ENCODE results near the gene GFRA4. TPM values are rescaled to one million over a fixed set of nuclear protein-coding genes. Genes with fewer than 3 reads are reported as not detected.

GFRA4 gene
- total and polyA plus RNA-seq, 7 donors = not detected

DNA sequence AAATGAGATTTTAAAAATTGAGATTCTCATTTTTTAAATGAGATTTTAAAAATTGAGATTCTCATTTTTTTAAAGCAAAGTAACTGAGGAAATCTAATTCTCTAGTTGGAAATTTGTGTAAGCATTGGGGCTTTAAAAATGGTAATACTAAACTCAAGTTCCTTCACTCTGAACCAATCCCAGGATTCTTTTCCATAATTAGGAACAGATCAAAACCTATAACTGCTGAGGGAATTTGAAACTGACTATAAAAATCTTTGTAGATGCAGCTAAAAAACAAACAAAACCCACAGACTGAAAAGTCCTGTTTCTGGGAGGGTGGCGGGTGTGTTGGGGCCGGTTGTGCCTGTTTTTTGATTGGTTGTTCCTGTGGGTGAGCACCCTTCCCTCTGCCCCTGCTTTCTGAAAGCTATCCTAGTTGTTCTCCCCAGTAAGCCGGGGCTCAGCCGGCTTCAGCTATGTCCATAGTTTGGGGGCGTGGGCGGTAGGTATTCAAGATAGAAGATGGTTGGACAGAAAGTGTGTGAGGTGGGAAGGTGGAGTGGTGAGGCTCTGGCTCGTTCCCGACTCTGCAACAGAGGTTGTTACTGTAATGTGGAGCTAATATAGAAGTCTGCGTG lies 49.3 kb downstream of the GFRA4 start:
- Histone ChIP-seq H3K4me3 (peak overlapping the region in 1 of 4 donors; percentile 8), H3K27ac (peak overlapping the region in 1 of 4 donors; percentile 39), H3K9me3 (no peaks in the 10 kb centered on the region), H3K4me1 (no peaks in the 10 kb centered on the region), H3K27me3 (no peaks in the 10 kb centered on the region), H3K36me3 (peaks cover 0 to 15% (median 3%) of the 10 kb centered on the region in 4 donors)
- WGBS, 2 donors = 86% methylated on average over 9 of the region's 9 CpGs
- DNase-seq = no peak
- no peak for TF ChIP-seq POLR2A (IDR thresholded peaks at IDR 0.05)
- no peak for TF ChIP-seq POLR2AphosphoS5 (IDR thresholded peaks at IDR 0.05)
- no peak for TF ChIP-seq EP300 (IDR thresholded peaks at IDR 0.05)
- TF ChIP-seq, protein P1, sequence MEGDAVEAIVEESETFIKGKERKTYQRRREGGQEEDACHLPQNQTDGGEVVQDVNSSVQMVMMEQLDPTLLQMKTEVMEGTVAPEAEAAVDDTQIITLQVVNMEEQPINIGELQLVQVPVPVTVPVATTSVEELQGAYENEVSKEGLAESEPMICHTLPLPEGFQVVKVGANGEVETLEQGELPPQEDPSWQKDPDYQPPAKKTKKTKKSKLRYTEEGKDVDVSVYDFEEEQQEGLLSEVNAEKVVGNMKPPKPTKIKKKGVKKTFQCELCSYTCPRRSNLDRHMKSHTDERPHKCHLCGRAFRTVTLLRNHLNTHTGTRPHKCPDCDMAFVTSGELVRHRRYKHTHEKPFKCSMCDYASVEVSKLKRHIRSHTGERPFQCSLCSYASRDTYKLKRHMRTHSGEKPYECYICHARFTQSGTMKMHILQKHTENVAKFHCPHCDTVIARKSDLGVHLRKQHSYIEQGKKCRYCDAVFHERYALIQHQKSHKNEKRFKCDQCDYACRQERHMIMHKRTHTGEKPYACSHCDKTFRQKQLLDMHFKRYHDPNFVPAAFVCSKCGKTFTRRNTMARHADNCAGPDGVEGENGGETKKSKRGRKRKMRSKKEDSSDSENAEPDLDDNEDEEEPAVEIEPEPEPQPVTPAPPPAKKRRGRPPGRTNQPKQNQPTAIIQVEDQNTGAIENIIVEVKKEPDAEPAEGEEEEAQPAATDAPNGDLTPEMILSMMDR (IDR thresholded peaks at IDR 0.05) = no peak
- intact Hi-C loops (cut with DNase I) = no loop called here

DNA sequence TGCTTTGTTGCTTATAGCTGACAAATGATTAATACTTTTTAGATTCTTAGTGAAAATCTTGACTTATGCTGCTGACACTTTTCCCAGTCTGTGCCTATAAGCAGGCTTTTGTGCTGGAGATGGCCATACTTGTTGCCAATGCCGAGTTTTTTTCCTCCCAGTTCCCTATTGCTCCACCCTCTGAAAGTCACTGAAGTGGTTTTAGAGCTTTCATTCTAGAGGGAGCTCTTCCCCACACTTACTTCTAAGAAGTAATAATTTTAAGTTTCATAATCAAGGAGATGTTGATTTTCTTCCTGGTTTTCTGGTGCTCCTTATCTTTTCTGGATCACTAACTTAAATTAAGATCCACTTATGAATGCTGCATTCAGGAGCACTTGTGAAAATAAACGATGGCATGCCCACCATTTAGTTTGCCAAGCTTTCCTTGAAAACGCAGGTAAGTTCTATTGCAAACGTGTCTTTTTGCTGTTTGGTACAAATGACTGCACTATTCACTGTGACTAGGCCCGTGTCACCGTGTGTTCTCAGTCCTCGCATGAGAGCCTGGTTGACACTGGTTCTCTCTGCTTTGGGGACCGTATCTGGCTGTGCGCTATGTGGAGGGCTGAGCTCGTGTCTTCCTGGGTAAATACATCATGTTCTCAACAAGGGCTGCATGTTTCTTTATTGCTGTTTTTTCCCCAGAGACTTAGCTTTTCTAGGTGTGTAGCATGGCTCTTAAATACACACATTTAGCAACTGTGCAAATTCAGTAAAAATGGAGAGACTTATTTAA lies 50.2 kb downstream of the GFRA4 start:
- DNase-seq = no peak
- H3K4me3 ChIP-seq = no peak overlapping the region
- no peak overlapping the region for H3K27ac ChIP-seq
- no peaks in the 10 kb centered on the region for H3K27me3 ChIP-seq
- intact Hi-C loops (cut with DNase I) = no loop called here
- 86 to 91% methylated on average over 10 of the region's 10 CpGs for WGBS, 2 donors
- TF ChIP-seq, protein P1 (IDR thresholded peaks at IDR 0.05) = no peak
- no peak for TF ChIP-seq POLR2A (IDR thresholded peaks at IDR 0.05)
- no peak for TF ChIP-seq POLR2AphosphoS5 (IDR thresholded peaks at IDR 0.05)
- TF ChIP-seq EP300 (IDR thresholded peaks at IDR 0.05) = no peak
- H3K9me3 ChIP-seq = no peaks in the 10 kb centered on the region
- H3K36me3 ChIP-seq = peaks cover 0 to 15% (median 3%) of the 10 kb centered on the region in 4 donors
- no peaks in the 10 kb centered on the region for H3K4me1 ChIP-seq

DNA sequence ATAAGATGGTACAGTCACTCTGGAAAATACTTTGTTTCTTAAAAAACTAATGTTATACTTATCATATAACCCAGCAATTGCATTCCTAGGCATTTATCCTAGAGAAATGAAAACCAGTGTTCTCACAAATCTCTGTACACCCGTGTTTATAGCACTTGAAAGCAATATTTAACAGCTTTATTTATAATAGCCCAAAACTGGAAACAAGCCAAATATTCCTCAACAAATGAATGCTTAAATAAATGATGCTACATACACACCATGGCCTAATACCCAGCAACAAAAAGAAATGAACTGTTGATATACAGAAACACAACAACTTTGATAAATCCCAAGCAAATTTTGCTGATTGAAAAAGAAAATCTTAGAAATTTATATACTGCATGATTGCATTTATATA lies 51.3 kb downstream of the GFRA4 start:
- Histone ChIP-seq H3K36me3 (peaks cover 0 to 8% (median 3%) of the 10 kb centered on the region in 4 donors), H3K27ac (no peak overlapping the region), H3K9me3 (no peaks in the 10 kb centered on the region), H3K27me3 (no peaks in the 10 kb centered on the region), H3K4me3 (no peak overlapping the region), H3K4me1 (no peaks in the 10 kb centered on the region)
- intact Hi-C loops (cut with DNase I) = no loop called here
- TF ChIP-seq POLR2A (IDR thresholded peaks at IDR 0.05) = no peak
- no peak for TF ChIP-seq EP300 (IDR thresholded peaks at IDR 0.05)
- WGBS, 2 donors = 33 to 54% methylated on average over 1 of the region's 1 CpG
- DNase-seq = no peak

Other genes starting within 250 kb of the GFRA4 start
- 10 to 100 TPM; 11.4 to 16.1 (median 13.4) TPM for gene ATRN, start 192.4 kb downstream of the GFRA4 start, total RNA-seq
- 1 to 10 TPM; 1.2 to 6.7 (median 1.4) TPM for gene ATRN, start 192.4 kb downstream of the GFRA4 start, polyA plus RNA-seq
- gene ADAM33, start 18.6 kb upstream of the GFRA4 start, total RNA-seq = 100 to 1,000 TPM in 2 of 4 donors, 10 to 100 TPM in 2; 49.9 to 484 (median 103) TPM
- 10 to 100 TPM in 1 of 3 donors, 1 to 10 TPM in 1, under 1 TPM in 1; 0.69 to 12.3 (median 5.4) TPM for gene ADAM33, start 18.6 kb upstream of the GFRA4 start, polyA plus RNA-seq
- 10 to 100 TPM in 3 of 4 donors, 1 to 10 TPM in 1; 9.9 to 17.1 (median 10.2) TPM for gene SIGLEC1, start 49.2 kb upstream of the GFRA4 start, total RNA-seq
- gene SIGLEC1, start 49.2 kb upstream of the GFRA4 start, polyA plus RNA-seq = 1 to 10 TPM; 2.4 to 6.9 (median 5.3) TPM
- 10 to 100 TPM in 1 of 4 donors, 1 to 10 TPM in 3; 2.2 to 10.5 (median 7.8) TPM for gene HSPA12B, start 69.3 kb upstream of the GFRA4 start, total RNA-seq
- 1 to 10 TPM in 2 of 3 donors, under 1 TPM in 1; 0.69 to 7.8 (median 2.9) TPM for gene HSPA12B, start 69.3 kb upstream of the GFRA4 start, polyA plus RNA-seq
- gene ADISSP, start 104.4 kb upstream of the GFRA4 start, total RNA-seq = 100 to 1,000 TPM in 1 of 4 donors, 10 to 100 TPM in 3; 53.2 to 116 (median 69.6) TPM
- 10 to 100 TPM; 15.7 to 38.1 (median 18.0) TPM for gene ADISSP, start 104.4 kb upstream of the GFRA4 start, polyA plus RNA-seq
- gene SPEF1, start 118.0 kb upstream of the GFRA4 start, total RNA-seq = under 1 TPM in 1 of 4 donors, not detected in 3; 0.81 TPM
- under 1 TPM in 1 of 3 donors, not detected in 2; 0.12 TPM for gene SPEF1, start 118.0 kb upstream of the GFRA4 start, polyA plus RNA-seq
- gene CENPB, start 123.3 kb upstream of the GFRA4 start, total RNA-seq = 10 to 100 TPM; 73.4 to 99.9 (median 84.3) TPM
- 10 to 100 TPM; 52.7 to 71.4 (median 58.9) TPM for gene CENPB, start 123.3 kb upstream of the GFRA4 start, polyA plus RNA-seq
- gene CDC25B, start 132.9 kb upstream of the GFRA4 start, total RNA-seq = 10 to 100 TPM; 18.9 to 59.8 (median 26.9) TPM
- 10 to 100 TPM; 12.5 to 65.8 (median 13.8) TPM for gene CDC25B, start 132.9 kb upstream of the GFRA4 start, polyA plus RNA-seq
- 10 to 100 TPM in 1 of 4 donors, 1 to 10 TPM in 3; 5.4 to 11.8 (median 7.3) TPM for gene AP5S1, start 157.1 kb upstream of the GFRA4 start, total RNA-seq
- gene AP5S1, start 157.1 kb upstream of the GFRA4 start, polyA plus RNA-seq = 10 to 100 TPM; 10.8 to 14.5 (median 14.1) TPM
- gene MAVS, start 183.4 kb upstream of the GFRA4 start, total RNA-seq = 10 to 100 TPM; 15.7 to 29.4 (median 19.7) TPM
- 10 to 100 TPM in 2 of 3 donors, 1 to 10 TPM in 1; 9.6 to 55.2 (median 18.0) TPM for gene MAVS, start 183.4 kb upstream of the GFRA4 start, polyA plus RNA-seq
- 10 to 100 TPM; 35.1 to 43.2 (median 39.0) TPM for gene PANK2, start 226.0 kb upstream of the GFRA4 start, total RNA-seq
- 10 to 100 TPM; 16.2 to 26.1 (median 20.3) TPM for gene PANK2, start 226.0 kb upstream of the GFRA4 start, polyA plus RNA-seq

All from sigmoid colon (tissue), 7 donors.